HG03196 (cell line): ENCODE measurements around the gene ENOX1.
"Not testable (repeated sequence)": the region's sequence is repeated elsewhere in the genome, so short reads cannot be mapped to it uniquely, and the experiment has no call there.

Source experiments
- ATAC-seq: cut with Tn5 transposase; IDR thresholded peaks from one replicate; pipeline ENCODE4 v1.9.1; 2021; ENCODE audit not compliant: unreplicated experiment

The ENOX1 gene

GRCh38 chr13:43441899-43442499 lies 344.8 kb downstream of the ENOX1 start:
- no peak for ATAC-seq

GRCh38 chr13:43441464-43441863 lies 345.3 kb downstream of the ENOX1 start:
- ATAC-seq: no peak

GRCh38 chr13:43434191-43434590 lies 352.6 kb downstream of the ENOX1 start:
- no peak for ATAC-seq

GRCh38 chr13:43433691-43434141 lies 353.1 kb downstream of the ENOX1 start:
- ATAC-seq: no peak

- ATAC-seq: no peak
Observed at GRCh38 chr13:43432958-43433357, 353.8 kb downstream of the ENOX1 start.

- ATAC-seq: no peak
Observed at GRCh38 chr13:43431841-43432240, 354.9 kb downstream of the ENOX1 start.

- no peak for ATAC-seq
Observed at GRCh38 chr13:43431290-43431716, 355.5 kb downstream of the ENOX1 start.

GRCh38 chr13:43428545-43429296 lies 358.1 kb downstream of the ENOX1 start:
- no peak for ATAC-seq

GRCh38 chr13:43426355-43426754 lies 360.4 kb downstream of the ENOX1 start:
- ATAC-seq: no peak

GRCh38 chr13:43425234-43425633 lies 361.5 kb downstream of the ENOX1 start:
- no peak for ATAC-seq

- ATAC-seq: no peak
Observed at GRCh38 chr13:43424412-43424811, 362.4 kb downstream of the ENOX1 start.

GRCh38 chr13:43422116-43422515 lies 364.7 kb downstream of the ENOX1 start:
- no peak for ATAC-seq

GRCh38 chr13:43416842-43417241 lies 369.9 kb downstream of the ENOX1 start:
- not testable (repeated sequence) for ATAC-seq

- ATAC-seq: not testable (repeated sequence)
Observed at GRCh38 chr13:43416408-43416807, 370.4 kb downstream of the ENOX1 start.

GRCh38 chr13:43415903-43416391 lies 370.8 kb downstream of the ENOX1 start:
- not testable (repeated sequence) for ATAC-seq

- no peak for ATAC-seq
Observed at GRCh38 chr13:43414111-43414510, 372.7 kb downstream of the ENOX1 start.

- no peak for ATAC-seq
Observed at GRCh38 chr13:43411741-43412140, 375.0 kb downstream of the ENOX1 start.

- ATAC-seq: no peak
Observed at GRCh38 chr13:43411211-43411610, 375.6 kb downstream of the ENOX1 start.

GRCh38 chr13:43408274-43408673 lies 378.5 kb downstream of the ENOX1 start:
- ATAC-seq: no peak

GRCh38 chr13:43407023-43407581 lies 379.7 kb downstream of the ENOX1 start:
- no peak for ATAC-seq

- no peak for ATAC-seq
Observed at GRCh38 chr13:43405457-43405856, 381.3 kb downstream of the ENOX1 start.

- no peak for ATAC-seq
Observed at GRCh38 chr13:43402380-43402779, 384.4 kb downstream of the ENOX1 start.
